Adipocyte (in vitro differentiated cells): ENCODE measurements around the gene CNTFR.

ENCODE experiments used
- DNase-seq: peaks from one replicate; pipeline ENCODE4 v3.0.0-alpha.2; 2015; ENCODE audit warnings: low read depth
- H3K27me3 ChIP-seq: replicated peaks from 2 replicates; pipeline ENCODE4 v1.7.0; 2013; ENCODE audit warnings: mild to moderate bottlenecking, low read length, moderate library complexity; ENCODE audit not compliant: control insufficient read depth, insufficient read depth
- H3K36me3 ChIP-seq: 2 replicates; pipeline ENCODE4 v1.7.0; 2013; ENCODE audit warnings: low read length, mild to moderate bottlenecking, moderate library complexity; ENCODE audit not compliant: control insufficient read depth, insufficient read depth, severe bottlenecking
- H3K4me1 ChIP-seq: 2 replicates; pipeline ENCODE4 v1.7.0; 2013; ENCODE audit warnings: mild to moderate bottlenecking, low read length, moderate library complexity; ENCODE audit not compliant: control insufficient read depth, insufficient read depth
- H3K4me3 ChIP-seq: 2 replicates; pipeline ENCODE4 v1.7.0; 2013; ENCODE audit warnings: mild to moderate bottlenecking, low read length, moderate library complexity
- H3K9ac ChIP-seq: 2 replicates; pipeline ENCODE4 v1.7.0; 2013; ENCODE audit warnings: mild to moderate bottlenecking, low read length, moderate library complexity
- H3K9me3 ChIP-seq: 2 replicates; pipeline ENCODE4 v1.7.0; 2013; ENCODE audit warnings: mild to moderate bottlenecking, low read length, moderate library complexity; ENCODE audit not compliant: control insufficient read depth

Gene CNTFR

GRCh38 chr9:34505370-34506120, 84.0 kb downstream of the CNTFR start:
- Histone ChIP-seq H3K9ac (no peak overlapping the region), H3K4me3 (no peak overlapping the region), H3K4me1 (peaks cover 15% of the 10 kb centered on the region), H3K36me3 (no peaks in the 10 kb centered on the region), H3K27me3 (no peaks in the 10 kb centered on the region), H3K9me3 (no peaks in the 10 kb centered on the region)
- no peak for DNase-seq

- H3K4me3 ChIP-seq, result no peak overlapping the region
- H3K9ac ChIP-seq, result no peak overlapping the region
- peaks cover 14% of the 10 kb centered on the region for H3K27me3 ChIP-seq
- DNase-seq, result no peak
- H3K36me3 ChIP-seq, result no peaks in the 10 kb centered on the region
- no peaks in the 10 kb centered on the region for H3K9me3 ChIP-seq
- H3K4me1 ChIP-seq, result peaks cover 15% of the 10 kb centered on the region
Observed at GRCh38 chr9:34503406-34503805, 86.1 kb downstream of the CNTFR start.

- Histone ChIP-seq H3K9me3 (no peaks in the 10 kb centered on the region), H3K27me3 (peaks cover 18% of the 10 kb centered on the region), H3K4me3 (no peak overlapping the region), H3K36me3 (no peaks in the 10 kb centered on the region), H3K4me1 (peaks cover 15% of the 10 kb centered on the region), H3K9ac (no peak overlapping the region)
- no peak for DNase-seq
Observed at GRCh38 chr9:34502891-34503290, 86.6 kb downstream of the CNTFR start.

- Histone ChIP-seq H3K4me1 (peaks cover 15% of the 10 kb centered on the region), H3K27me3 (peaks cover 20% of the 10 kb centered on the region), H3K36me3 (no peaks in the 10 kb centered on the region), H3K9ac (no peak overlapping the region), H3K4me3 (no peak overlapping the region), H3K9me3 (no peaks in the 10 kb centered on the region)
- no peak for DNase-seq
Observed at GRCh38 chr9:34502471-34502870, 87.1 kb downstream of the CNTFR start.

GRCh38 chr9:34501889-34502425, 87.6 kb downstream of the CNTFR start:
- DNase-seq, result peak; percentile 70
- Histone ChIP-seq H3K27me3 (peaks cover 20% of the 10 kb centered on the region), H3K9ac (no peak overlapping the region), H3K36me3 (no peaks in the 10 kb centered on the region), H3K4me3 (no peak overlapping the region), H3K9me3 (no peaks in the 10 kb centered on the region), H3K4me1 (peaks cover 15% of the 10 kb centered on the region)
